Fibroblast of the aortic adventitia (primary cell): ENCODE data around the gene HSD3B7. TPM values are rescaled to one million over a fixed set of nuclear protein-coding genes. Genes with fewer than 3 reads are reported as not detected.

Experiments used
- DNase-seq: peaks from one replicate; pipeline ENCODE4 v3.0.0-alpha.2; 2010; ENCODE audit warnings: low read depth
- H3K4me3 ChIP-seq: 2 replicates; pipeline ENCODE4 v1.5.1; 2011; ENCODE audit warnings: low read depth, mild to moderate bottlenecking, control low read depth, low read length, moderate library complexity
- CTCF ChIP-seq: IDR thresholded peaks from 2 replicates; pipeline ENCODE4 v1.5.1; 2011; ENCODE audit warnings: mild to moderate bottlenecking, low read length, control low read depth, inconsistent platforms; ENCODE audit not compliant: insufficient read depth
- small RNA-seq: library from RNA; depleted of rRNA; stranded (forward); fragments of <200 nt; gene quantifications from one replicate; pipeline ENCODE3, GENCODE V24; 2012
- total RNA-seq: library from RNA; depleted of rRNA; stranded (reverse); fragments of >200 nt; gene quantifications from 2 replicates; pipeline ENCODE4 v1.2.3, GENCODE V29; 2012; ENCODE audit warnings: low replicate concordance

The HSD3B7 gene
- total RNA-seq, 1 donor = 60.9 TPM

GRCh38 chr16:31033709-31034492 is 48.9 kb downstream of the HSD3B7 start:
- peak overlapping the region; percentile 83 for H3K4me3 ChIP-seq
- no peak for TF ChIP-seq CTCF
- DNase-seq = peak; percentile 79

- no peak for TF ChIP-seq CTCF
- no peak overlapping the region for H3K4me3 ChIP-seq
- DNase-seq = no peak
Measured at GRCh38 chr16:31036691-31037090, 51.7 kb downstream of the HSD3B7 start.

Small RNAs within 50 kb of the gene (small RNA-seq; reads per million reads assigned to genes)
- gene AC135048.1 = not detected

Other genes starting within 250 kb of the HSD3B7 start
- gene PHKG2, start 236.8 kb upstream of the HSD3B7 start, total RNA-seq = 20.8 and 24.0 TPM in 2 replicates
- 0.49 and 2.7 TPM in 2 replicates for gene CFAP119, start 223.1 kb upstream of the HSD3B7 start, total RNA-seq
- 73.5 and 89.4 TPM in 2 replicates for gene RNF40, start 222.9 kb upstream of the HSD3B7 start, total RNA-seq
- gene ZNF629, start 198.0 kb upstream of the HSD3B7 start, total RNA-seq = 10.6 and 15.0 TPM in 2 replicates
- 22.3 and 45.5 TPM in 2 replicates for gene BCL7C, start 91.1 kb upstream of the HSD3B7 start, total RNA-seq
- 2.5 and 3.2 TPM in 2 replicates for gene CTF1, start 88.6 kb upstream of the HSD3B7 start, total RNA-seq
- 9.8 and 16.6 TPM in 2 replicates for gene FBXL19, start 61.6 kb upstream of the HSD3B7 start, total RNA-seq
- 33.0 and 35.6 TPM in 2 replicates for gene ORAI3, start 36.1 kb upstream of the HSD3B7 start, total RNA-seq
- 1.6 and 5.3 TPM in 2 replicates for gene SETD1A, start 27.5 kb upstream of the HSD3B7 start, total RNA-seq
- 2.1 and 2.3 TPM in 2 replicates for gene STX1B, start 25.4 kb downstream of the HSD3B7 start, total RNA-seq
- gene STX4, start 48.4 kb downstream of the HSD3B7 start, total RNA-seq = 24.2 and 29.7 TPM in 2 replicates
- 4.6 and 12.3 TPM in 2 replicates for gene ZNF668, start 89.0 kb downstream of the HSD3B7 start, total RNA-seq
- gene ZNF646, start 89.2 kb downstream of the HSD3B7 start, total RNA-seq = 5.8 and 16.2 TPM in 2 replicates
- gene PRSS53, start 103.7 kb downstream of the HSD3B7 start, total RNA-seq = 1.6 and 2.8 TPM in 2 replicates
- 56.3 and 146 TPM in 2 replicates for gene VKORC1, start 109.6 kb downstream of the HSD3B7 start, total RNA-seq
- 16.9 and 39.5 TPM in 2 replicates for gene BCKDK, start 123.2 kb downstream of the HSD3B7 start, total RNA-seq
- 25.1 and 31.5 TPM in 2 replicates for gene KAT8, start 132.5 kb downstream of the HSD3B7 start, total RNA-seq
- gene PRSS8, start 150.5 kb downstream of the HSD3B7 start, total RNA-seq = not detected in 2 replicates
- gene PRSS36, start 164.9 kb downstream of the HSD3B7 start, total RNA-seq = 1.1 and 3.8 TPM in 2 replicates
- gene FUS, start 194.9 kb downstream of the HSD3B7 start, total RNA-seq = 41.3 and 65.3 TPM in 2 replicates
- gene PYCARD, start 217.6 kb downstream of the HSD3B7 start, total RNA-seq = 29.3 and 126 TPM in 2 replicates
- gene TRIM72, start 228.9 kb downstream of the HSD3B7 start, total RNA-seq = not detected in 2 replicates
- not detected in 2 replicates for gene PYDC1, start 231.9 kb downstream of the HSD3B7 start, total RNA-seq